ENCODE measurements around the gene SFSWAP.

DNA sequence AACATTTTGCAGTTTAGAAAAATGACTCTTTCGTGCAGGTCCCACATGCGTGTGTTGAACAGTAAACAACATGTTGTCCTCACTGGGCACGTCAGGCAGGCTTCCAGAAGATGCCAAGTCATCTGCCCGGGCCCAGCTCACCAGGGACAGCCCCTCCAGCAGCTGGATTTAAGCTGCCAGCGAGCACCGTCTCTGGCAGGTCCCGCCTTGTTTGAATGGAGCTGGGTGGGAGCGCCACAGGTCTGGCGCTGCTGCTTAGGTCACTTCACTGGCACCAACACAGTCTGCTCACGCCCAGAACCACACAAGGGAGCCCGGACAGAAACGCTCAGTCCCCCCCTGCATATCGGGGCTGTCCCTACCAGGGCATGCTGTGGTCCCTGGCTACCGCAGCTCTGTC is 84.2 kb downstream of the SFSWAP start:
- TF ChIP-seq, protein P1, sequence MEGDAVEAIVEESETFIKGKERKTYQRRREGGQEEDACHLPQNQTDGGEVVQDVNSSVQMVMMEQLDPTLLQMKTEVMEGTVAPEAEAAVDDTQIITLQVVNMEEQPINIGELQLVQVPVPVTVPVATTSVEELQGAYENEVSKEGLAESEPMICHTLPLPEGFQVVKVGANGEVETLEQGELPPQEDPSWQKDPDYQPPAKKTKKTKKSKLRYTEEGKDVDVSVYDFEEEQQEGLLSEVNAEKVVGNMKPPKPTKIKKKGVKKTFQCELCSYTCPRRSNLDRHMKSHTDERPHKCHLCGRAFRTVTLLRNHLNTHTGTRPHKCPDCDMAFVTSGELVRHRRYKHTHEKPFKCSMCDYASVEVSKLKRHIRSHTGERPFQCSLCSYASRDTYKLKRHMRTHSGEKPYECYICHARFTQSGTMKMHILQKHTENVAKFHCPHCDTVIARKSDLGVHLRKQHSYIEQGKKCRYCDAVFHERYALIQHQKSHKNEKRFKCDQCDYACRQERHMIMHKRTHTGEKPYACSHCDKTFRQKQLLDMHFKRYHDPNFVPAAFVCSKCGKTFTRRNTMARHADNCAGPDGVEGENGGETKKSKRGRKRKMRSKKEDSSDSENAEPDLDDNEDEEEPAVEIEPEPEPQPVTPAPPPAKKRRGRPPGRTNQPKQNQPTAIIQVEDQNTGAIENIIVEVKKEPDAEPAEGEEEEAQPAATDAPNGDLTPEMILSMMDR (IDR thresholded peaks at IDR 0.05), result no peak
- no peak for TF ChIP-seq POLR2A (IDR thresholded peaks at IDR 0.05)
